Measurements from ENCODE around the gene TUBA3C.
"Not testable (repeated sequence)": the region's sequence is repeated elsewhere in the genome, so short reads cannot be mapped to it uniquely, and the experiment has no call there.

TUBA3C gene

DNA sequence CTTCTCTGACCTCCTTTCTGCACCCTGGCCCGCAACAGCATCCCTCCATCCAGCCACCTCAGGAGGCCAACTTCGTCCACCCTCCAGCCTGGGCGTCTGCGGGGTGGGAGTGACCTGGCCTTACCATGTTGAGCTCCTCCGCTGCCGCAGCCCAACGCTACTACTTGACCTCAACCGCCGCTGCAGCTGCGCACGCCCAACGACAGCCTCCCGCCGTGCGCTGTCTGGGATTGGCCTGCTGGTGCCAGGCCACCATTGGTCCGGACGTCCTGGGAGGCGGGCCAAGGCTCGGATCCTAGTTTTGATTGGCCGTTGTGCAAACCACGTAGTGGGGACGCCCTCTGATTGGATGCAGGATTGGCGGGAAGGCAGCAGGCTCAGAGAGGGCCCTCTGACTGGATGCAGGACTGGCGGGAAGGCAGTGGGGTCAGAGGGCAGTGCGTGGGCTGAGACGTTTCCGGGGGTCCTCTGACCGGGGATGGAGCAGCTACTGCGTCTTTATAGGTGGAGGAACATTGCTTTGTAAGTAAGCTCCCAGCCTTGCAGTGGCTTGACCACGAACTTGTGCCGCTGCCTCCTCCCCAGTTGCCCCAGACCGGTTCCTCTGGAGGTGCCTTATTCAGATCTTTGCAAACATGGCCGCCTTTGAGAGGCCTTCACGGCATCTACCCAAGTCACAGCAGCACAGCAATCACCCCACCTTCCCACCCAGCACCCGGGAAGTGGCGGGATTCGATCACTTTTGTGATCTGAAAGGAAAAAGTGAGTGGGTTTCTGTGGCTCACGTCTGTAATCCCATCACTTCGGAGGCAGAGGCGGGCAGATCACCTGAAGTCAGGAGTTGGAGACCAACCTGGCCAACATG is at the start of gene TUBA3C:
Gene TUBA3C, minus strand, starts transcription at position 204 of the 865 bp plus-strand sequence. Its CDS starts 77 bp downstream, at position 127.
- DNase-seq (ENCODE audit: low spot score) = no peak

- not testable (repeated sequence) for DNase-seq (ENCODE audit: low spot score)
Measured at GRCh38 chr13:19207413-19207812, 25.8 kb upstream of the TUBA3C start.

GRCh38 chr13:19192622-19193021 is 11.0 kb upstream of the TUBA3C start:
- not testable (repeated sequence) for DNase-seq (ENCODE audit: low spot score)

- DNase-seq (ENCODE audit: low spot score) = not testable (repeated sequence)
Measured at GRCh38 chr13:19189911-19190310, 8.3 kb upstream of the TUBA3C start.

GRCh38 chr13:19189368-19189767 is 7.7 kb upstream of the TUBA3C start:
- not testable (repeated sequence) for DNase-seq (ENCODE audit: low spot score)

GRCh38 chr13:19185865-19186645 is 4.4 kb upstream of the TUBA3C start:
- DNase-seq (ENCODE audit: low spot score) = no peak

- no peak for DNase-seq (ENCODE audit: low spot score)
Measured at GRCh38 chr13:19185086-19185864, 3.7 kb upstream of the TUBA3C start.

DNA sequence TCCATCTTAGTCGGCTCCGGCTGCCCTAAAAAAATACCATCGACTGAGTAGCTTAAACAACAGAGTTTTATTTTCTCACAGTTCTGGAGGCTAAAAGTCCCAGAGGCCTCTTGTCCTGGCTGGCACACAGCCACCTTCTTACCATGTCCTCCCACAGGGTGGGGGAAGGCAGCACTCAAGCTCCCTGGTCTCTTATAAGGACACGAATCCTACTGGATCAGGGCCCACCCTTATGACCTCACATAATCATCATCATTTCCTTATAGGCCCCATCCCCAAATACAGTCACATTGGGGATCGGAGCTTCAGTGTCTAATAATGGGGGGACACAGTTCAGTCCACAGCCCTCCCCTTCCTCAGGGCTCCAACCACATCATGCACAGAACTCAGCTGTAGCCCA is 2.6 kb upstream of the TUBA3C start:
- no peak for DNase-seq (ENCODE audit: low spot score)

GRCh38 chr13:19183676-19184075 is 2.1 kb upstream of the TUBA3C start:
- no peak for DNase-seq (ENCODE audit: low spot score)

- DNase-seq (ENCODE audit: low spot score) = no peak
Measured at GRCh38 chr13:19182536-19182935, 912 bp upstream of the TUBA3C start.

DNA sequence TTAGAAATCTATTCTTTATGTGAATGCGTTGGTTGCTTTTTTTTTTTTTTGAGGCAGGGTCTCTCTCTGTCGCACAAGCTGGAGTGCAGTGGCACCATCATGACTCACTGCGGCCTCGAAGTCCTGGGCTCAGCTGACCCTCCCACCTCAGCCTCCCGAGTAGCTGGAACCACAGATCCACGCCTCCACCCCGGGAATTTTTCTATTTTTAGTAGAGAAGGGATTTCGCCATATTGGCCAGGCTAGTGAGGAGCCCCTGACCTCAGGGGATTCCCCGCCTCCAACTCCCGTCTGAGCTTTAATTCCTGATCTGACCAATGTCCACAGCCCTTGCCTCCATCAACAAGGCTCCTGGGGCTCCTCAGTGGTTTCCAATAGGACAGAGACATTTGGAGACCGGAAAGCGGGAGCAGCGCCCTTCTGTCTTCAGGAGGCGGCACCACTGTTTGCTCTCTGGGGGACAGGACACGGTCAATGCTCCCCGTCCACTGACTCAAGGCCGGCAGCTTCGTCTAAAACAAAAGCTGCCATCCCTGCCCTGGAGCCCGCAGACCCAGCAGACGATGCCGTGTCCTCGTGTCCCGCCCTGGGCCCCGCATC is 503 bp downstream of the TUBA3C start:
- no peak for DNase-seq (ENCODE audit: low spot score)

GRCh38 chr13:19179916-19180315 is 1.7 kb downstream of the TUBA3C start:
- no peak for DNase-seq (ENCODE audit: low spot score)

DNA sequence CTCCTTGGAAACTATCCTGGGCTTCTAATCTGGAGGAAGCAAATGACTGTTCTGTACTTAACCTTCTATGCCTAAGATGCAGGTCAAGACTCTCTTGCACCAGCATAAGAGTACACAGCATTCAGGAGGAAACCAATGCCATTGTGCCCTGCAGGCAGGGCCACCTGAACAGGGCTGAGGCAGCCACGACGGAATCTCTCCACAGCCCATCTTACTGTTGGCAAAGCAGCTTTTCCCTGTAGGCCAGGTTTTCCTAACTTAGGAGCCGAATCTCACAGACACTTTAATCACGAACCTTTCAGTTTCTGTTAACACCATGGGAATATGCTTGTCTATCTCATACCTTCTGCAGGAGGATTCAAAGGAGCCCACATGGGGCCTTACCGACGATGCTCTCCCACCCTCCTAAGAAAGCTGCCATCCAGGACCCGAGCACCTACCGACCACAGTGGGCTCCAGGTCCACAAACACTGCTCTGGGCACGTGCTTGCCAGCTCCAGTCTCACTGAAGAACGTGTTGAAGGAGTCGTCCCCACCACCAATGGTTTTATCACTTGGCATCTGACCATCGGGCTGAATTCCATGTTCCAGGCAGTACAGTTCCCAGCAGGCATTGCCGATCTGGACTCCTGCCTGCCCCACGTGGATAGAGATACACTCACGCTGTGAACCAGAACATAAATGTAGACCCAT is 2.6 kb downstream of the TUBA3C start:
- DNase-seq (ENCODE audit: low spot score) = no peak

DNA sequence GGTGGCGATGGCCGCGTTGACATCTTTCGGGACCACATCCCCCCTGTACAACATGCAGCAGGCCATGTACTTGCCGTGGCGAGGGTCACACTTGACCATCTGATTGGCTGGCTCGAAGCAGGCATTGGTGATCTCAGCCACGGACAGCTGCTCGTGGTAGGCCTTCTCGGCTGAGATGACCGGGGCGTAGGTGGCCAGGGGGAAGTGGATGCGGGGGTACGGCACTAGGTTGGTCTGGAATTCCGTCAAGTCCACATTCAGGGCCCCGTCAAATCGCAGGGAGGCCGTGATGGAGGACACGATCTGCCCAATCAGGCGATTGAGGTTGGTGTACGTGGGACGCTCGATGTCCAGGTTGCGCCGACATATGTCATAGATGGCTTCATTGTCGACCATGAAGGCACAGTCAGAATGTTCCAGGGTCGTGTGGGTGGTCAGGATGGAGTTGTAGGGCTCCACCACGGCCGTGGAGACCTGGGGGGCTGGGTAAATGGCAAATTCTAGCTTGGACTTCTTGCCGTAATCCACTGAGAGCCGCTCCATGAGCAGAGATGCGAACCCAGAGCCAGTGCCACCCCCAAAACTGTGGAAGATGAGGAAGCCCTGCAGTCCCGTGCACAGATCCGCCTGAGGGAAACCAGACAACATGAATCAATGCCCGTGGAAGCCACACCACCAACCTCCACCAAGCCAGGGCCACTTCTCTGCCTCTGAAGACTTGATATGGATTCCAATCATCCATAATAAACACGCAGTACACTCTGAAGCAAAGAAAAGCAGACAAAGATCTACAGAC is 4.4 kb downstream of the TUBA3C start:
- DNase-seq (ENCODE audit: low spot score) = not testable (repeated sequence)

- DNase-seq (ENCODE audit: low spot score) = no peak
Measured at GRCh38 chr13:19173752-19174151, 7.9 kb downstream of the TUBA3C start.

DNA sequence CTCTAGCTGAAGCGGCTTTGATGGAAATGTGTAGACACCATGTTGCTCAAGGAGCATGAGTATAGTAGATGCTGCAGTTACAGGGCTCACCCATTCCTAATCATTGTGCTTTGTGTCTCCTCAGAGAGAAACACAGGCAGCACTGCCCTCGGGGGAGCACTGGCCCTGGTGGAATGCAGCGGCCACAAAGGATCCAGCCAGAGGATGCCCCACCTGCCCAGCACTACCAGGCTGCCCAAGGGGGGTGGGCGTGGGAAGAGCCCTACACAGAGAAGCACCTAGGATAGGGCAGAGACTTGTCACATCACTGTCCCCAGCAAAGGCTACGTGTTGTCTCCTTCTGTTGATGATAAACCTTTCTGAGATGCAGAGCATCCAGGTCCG is 9.0 kb downstream of the TUBA3C start:
- DNase-seq (ENCODE audit: low spot score) = no peak

GRCh38 chr13:19172007-19172646 is 9.5 kb downstream of the TUBA3C start:
- no peak for DNase-seq (ENCODE audit: low spot score)

DNA sequence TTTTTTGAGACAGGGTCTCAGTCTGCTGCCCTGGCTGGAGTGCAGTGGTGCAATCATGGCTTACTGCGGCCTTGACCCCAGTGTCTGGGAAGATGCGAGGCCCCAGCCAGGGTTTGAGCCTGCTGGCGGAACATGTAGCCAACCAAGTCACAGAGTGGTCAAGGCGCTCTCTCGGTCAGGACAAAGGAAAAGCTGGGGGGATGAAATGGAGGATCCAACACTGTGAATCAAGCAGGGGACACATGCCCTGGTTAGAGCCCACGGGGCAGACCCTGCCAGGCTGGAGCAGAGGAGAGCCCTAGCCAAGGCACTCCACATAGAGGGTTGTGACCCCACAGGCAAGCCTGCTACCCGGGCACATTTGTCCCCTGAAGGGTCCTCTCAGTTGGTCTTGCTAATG is 10.1 kb downstream of the TUBA3C start:
- no peak for DNase-seq (ENCODE audit: low spot score)

GRCh38 chr13:19169991-19170390 is 11.6 kb downstream of the TUBA3C start:
- no peak for DNase-seq (ENCODE audit: low spot score)

- no peak for DNase-seq (ENCODE audit: low spot score)
Measured at GRCh38 chr13:19169496-19169895, 12.1 kb downstream of the TUBA3C start.

Data from putamen (tissue), 1 donor.